G401 (cell line): ENCODE measurements around the gene ZNF780A. TPM values are rescaled to one million over a fixed set of nuclear protein-coding genes. Genes with fewer than 3 reads are reported as not detected.
A peak's percentile ranks its signal among the peaks of the same experiment; 100 is the strongest.
"Not testable (repeated sequence)": the region's sequence is repeated elsewhere in the genome, so short reads cannot be mapped to it uniquely, and the experiment has no call there.

Experiments
- DNase-seq: peaks from one replicate; pipeline ENCODE4 v3.0.0-alpha.2; 2015; ENCODE audit warnings: low spot score
- in situ Hi-C: cut with HindIII; loops from 2 replicates; pipeline ENCODE4 v1.10.0; 2016; ENCODE audit warnings: low sequenced_read_pairs, mixed read lengths
- total RNA-seq: library from RNA; depleted of rRNA; stranded (reverse); fragments of >200 nt; shearing (Covaris generic); gene quantifications from 2 replicates; pipeline ENCODE4 v1.2.3, GENCODE V29; 2014; rRNA removed

The ZNF780A gene
- 9.7 and 10.2 TPM in 2 replicates for total RNA-seq

DNA sequence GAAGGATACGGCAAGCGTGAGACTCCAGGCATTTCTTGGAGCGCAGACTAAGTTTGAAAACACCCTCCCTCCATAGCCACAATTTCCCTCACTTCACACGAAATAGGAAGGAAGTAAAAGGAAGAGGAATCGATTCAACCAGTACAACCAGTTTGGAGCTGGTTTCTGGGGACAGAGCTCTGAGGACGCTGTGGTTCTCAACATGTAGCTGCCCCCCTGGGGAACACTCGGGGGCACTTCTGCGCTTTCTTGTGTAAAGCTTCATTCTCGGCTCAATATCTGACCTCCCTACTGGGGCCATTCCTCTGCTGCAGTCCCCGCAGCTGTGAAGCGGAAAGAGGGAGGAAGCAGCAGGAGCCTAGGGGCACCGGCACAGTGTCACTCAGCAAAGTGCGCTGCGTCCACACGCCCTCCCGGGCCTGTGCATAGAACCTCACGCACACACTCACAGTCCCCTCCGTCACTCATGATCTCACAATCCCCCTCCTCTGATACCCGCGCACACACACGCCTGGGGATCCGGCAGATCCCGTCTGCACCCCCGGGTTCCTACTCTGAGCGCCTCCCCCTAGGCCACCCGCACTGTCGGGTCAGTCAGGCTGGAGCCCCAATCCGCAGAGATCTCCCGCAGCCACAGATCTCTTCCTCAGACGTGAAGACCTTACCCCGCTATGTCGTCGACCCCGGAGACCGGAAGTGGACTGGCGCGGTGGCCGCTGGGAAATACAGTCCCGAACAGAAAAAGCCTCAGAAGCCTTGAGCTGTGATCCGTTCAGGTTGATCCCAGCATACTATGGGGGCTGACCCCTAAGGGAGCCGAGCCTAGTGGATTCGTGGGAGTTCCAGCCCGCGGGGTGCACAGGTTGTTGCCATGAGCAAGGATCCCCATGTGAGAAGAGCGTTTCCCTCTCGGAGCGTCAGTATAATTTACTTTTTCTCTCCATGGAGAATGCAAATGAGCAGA is at the start of gene ZNF780A:
Gene ZNF780A (minus strand): TSS at position 703 of the 964 bp plus-strand sequence. CDS start 6,190 bp downstream, outside the sequence.
- peak; percentile 88 for DNase-seq
- in situ Hi-C loops = no loop called here

DNA sequence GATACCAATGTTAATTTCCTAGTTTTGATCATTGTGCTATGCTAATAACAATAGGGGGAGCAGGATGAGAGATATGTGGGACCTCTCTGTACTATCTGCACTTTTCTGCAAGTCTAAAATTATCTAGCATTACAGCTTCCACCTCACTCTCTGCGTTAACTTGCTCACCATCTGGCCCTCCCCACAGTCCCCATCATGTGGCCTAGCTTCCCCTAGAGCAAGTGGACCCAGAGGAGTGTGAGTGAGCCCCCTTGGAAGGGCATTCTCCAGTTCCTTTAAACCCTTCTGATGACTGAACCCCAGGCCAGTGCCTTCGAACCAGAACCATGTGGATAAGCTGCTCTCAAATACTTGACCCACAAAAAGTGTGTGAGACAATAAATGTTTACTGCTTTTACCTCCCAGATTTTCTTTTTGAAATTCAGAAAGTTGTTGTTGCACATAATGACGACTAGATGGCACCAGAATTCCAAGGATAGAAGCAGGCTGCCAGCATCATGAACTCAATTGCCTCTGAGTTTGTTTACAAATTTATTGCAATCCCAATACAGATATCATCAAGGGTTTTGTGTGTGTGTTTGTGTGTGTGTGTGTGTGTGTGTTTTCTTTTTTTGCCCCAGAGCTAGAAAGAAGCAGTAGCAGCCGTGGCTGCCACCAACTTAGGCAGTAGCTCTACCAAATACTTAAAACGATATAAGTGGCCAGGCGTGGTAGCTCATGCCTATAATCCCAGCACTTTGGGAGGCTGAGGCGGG is 49.0 kb upstream of the ZNF780A start:
- DNase-seq = peak; percentile 82
- in situ Hi-C loops = no loop called here

DNA sequence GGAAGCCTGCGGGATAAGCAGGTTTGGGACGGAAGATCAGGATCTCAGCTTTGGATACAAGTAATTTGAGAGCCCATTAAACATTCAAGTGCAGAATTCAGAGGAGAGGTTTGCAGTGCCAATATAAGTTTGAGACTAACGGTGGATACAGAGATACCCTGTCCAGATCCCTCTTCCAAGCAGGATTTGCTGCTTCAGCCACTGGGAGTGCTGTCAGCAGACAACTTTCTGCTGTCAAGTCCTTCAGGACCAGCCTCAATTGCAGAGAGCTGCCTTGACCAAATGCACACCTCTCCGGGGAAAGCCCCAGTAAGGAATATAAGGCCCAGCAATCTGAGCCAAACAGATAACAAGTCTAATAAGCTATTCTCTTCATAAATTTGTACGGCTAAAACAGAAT is 46.1 kb upstream of the ZNF780A start:
- no peak for DNase-seq
- in situ Hi-C loops = no loop called here

DNA sequence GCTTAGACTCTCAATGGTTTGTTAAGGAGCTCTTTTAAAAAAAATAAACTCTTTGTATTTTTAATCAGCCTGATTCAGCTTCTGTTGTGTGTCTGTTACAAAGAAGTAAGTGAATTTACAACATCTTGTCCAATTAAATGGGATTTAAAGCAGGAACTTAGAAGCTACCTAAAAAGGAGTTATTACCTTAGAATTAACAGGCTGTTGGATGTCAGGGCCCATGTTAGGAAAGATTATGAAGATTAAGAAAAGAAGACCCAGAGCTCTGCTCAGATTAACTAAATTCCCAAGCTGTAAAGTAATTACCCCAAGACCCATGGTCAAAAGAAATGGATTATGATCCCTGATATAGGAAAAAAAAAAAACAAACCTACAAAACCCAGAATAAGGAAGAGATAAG is 44.1 kb upstream of the ZNF780A start:
- DNase-seq = no peak
- in situ Hi-C loops = no loop called here

DNA sequence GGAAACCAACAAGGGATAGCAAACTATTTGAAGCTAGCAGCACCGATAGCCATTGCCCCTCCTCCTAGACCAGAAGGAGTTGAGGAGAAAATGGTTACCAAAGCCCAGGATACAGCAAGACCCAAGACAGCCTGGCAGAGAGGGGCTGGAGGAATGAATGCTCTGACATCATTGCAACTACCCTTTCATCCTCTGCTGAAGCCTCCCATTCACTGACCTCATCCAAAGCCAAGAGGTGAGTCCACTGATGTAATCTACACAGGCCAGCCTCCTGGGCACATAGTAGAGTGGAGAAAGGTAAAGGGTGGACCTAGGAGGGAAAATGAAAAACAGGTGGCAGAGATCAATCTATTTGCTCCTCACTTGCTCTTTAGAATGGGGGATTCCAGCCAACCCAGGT is 42.7 kb upstream of the ZNF780A start:
- in situ Hi-C loops = no loop called here
- DNase-seq = no peak

DNA sequence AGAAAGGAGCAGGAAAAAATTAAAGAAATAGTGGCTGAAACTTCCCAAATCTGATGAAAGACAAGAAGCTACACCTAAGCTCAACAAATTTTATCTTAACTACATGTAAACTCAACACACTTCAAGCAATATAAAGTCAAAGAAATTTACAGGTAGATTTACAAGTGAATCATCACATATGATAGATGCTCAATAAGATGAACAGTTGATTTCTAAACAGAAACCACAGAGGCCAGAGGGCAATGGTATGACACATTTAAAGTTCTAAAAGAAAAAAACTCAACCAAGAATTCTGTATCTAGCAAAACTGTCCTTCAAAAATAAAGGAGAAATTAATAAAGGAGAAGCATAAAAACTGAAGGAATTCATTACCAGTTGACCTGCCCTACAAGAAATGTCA is 39.3 kb upstream of the ZNF780A start:
- in situ Hi-C loops = no loop called here

DNA sequence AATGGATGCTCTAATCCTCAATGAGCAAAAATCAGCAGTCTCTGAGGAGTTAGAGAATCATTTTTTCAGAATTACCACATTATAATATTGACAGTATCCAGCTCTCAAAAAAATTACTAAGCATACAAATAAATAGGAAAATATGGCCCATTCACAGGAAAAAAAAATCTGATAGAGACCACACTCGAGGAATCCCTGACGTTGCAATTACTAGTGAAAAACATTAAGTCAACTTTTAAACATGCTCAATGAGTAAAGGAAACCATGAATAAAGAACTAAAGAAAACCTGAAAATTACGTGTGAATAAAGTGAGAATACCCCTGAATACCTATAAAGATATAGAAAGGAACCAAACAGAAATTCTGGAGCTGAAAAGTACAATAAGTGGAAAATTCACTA is 38.7 kb upstream of the ZNF780A start:
- DNase-seq = no peak
- in situ Hi-C loops = no loop called here

More for the DNA sequence above, 39.3 kb upstream of the ZNF780A start:
- DNase-seq = no peak

DNA sequence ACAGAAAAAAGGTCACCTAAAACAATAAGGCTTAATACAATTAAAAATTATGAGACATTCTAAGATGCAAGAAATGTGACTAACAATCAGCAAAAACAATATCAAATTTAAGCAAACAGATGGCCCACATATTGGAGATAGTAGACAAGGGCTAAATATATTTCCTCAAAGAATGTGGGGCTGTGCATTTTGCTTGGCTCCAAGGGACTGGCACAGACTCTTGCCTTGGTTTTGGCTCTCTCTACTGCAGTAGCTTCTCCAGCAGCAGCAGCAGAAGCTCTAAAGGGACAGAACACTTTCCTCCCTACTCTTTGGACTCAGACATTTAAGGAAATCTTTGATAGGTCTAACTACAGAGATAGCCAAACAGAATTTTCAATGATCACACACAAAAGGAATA is 38.2 kb upstream of the ZNF780A start:
- DNase-seq = no peak
- in situ Hi-C loops = no loop called here

DNA sequence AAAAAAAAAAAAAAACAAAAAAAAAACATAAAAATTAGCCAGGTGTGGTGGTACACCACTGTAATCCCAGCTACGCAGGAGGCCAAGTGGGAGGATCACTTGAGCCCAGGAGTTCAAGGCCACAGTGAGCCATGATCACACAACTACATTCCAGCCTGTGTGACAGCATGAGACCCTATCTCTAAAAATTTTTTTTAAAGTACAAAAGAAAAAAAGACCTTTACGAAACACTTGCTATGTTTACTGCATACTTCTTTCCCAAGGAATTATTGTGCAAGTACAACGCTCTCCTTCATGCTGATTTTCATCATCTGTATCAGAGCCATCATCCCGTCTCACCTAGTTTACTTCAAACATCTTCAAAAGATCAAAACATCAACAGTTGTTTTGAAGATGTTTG is 28.6 kb upstream of the ZNF780A start:
- in situ Hi-C loops = no loop called here
- no peak for DNase-seq

DNA sequence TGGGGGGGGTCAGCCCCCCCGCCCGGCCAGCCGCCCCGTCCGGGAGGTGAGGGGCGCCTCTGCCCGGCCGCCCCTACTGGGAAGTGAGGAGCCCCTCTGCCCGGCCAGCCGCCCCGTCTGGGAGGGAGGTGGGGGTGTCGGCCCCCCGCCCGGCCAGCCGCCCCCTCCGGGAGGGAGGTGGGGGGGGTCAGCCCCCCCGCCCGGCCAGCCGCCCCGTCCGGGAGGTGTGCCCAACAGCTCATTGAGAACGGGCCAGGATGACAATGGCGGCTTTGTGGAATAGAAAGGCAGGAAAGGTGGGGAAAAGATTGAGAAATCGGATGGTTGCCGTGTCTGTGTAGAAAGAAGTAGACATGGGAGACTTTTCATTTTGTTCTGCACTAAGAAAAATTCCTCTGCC is 27.9 kb upstream of the ZNF780A start:
- in situ Hi-C loops, DNase-seq: not testable (repeated sequence)

DNA sequence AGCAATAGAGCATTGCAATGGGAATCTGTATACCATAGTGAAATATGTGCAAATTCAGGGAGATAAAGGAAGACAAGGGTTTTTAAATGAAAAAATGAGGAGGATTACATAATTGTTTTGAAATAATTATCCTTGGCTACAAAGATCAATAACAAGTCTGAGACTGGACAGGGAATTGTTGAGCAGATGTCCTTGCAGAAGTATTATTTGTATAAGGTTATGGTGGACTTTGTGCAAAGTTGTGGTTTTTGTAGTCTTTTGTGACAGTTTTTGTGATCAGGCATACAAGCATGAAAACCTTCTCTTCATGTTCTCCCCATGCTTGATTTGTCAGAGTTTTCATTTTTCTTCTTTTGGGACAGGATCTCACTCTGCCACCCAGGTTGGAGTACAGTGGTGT is 25.3 kb upstream of the ZNF780A start:
- DNase-seq = no peak
- in situ Hi-C loops = no loop called here

DNA sequence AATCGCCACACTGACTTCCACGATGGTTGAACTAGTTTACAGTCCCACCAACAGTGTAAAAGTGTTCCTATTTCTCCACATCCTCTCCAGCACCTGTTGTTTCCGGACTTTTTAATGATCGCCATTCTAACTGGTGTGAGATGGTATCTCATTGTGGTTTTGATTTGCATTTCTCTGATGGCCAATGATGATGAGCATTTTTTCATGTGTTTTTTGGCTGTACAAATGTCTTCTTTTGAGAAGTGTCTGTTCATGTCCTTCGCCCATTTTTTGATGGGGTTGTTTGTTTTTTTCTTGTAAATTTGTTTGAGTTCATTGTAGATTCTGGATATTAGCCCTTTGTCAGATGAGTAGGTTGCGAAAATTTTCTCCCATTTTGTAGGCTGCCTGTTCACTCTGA is 23.4 kb upstream of the ZNF780A start:
- DNase-seq, in situ Hi-C loops: not testable (repeated sequence)

DNA sequence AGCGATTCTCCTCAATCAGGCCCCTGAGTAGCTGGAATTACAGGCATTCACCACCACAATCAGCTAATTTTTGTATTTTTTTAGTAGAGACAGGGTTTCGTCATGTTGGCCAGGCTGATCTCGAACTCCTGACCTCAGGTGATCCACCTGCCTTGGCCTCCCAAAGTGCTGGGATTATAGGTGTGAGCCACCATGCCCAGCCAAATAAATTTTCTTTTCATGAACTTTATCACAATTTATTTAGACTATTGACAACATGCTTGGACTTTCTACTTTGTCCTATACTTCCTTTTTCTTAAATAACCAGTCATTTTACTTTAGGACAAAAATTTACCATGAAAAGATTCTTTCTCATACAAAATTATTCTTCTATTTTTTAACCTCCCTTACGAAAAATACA is 21.5 kb upstream of the ZNF780A start:
- DNase-seq, in situ Hi-C loops: not testable (repeated sequence)

DNA sequence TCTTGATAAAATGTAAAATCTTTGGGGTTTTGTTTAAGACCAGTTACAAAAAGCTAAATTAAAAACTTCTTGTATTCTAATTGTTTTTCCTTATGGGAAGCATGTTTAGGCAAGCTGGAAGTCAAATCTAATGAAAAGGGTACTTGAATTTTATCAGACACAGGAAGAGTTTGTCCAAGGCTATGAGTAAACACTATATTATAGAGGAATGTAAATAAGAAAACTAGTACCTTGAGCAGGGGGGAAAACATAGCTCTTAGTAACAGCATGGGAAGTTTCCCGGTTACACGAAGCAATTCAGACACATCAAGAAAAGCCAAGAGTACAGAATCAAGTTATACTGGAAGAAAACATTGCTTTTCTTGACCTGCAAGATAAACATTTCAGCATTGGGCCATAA is 19.8 kb upstream of the ZNF780A start:
- no peak for DNase-seq
- in situ Hi-C loops = no loop called here

DNA sequence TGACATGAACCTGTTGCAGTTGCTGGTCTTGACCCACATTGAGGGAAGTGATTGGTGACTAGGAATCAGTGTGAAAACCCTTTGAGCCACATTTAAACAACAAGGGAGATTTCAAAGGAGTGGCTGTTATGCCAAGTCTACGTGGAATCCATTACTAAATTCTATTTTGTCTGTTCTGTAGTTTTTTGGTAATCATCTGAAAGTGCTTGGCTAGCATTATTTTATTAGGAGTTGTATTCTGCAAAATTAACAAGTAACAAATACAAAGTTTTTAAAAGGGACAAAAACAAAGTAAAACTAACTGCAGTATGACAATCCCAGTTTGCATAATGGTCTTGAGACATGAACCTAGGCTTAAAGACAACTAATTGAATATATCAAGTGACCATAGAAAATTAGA is 14.0 kb upstream of the ZNF780A start:
- in situ Hi-C loops = no loop called here
- no peak for DNase-seq

DNA sequence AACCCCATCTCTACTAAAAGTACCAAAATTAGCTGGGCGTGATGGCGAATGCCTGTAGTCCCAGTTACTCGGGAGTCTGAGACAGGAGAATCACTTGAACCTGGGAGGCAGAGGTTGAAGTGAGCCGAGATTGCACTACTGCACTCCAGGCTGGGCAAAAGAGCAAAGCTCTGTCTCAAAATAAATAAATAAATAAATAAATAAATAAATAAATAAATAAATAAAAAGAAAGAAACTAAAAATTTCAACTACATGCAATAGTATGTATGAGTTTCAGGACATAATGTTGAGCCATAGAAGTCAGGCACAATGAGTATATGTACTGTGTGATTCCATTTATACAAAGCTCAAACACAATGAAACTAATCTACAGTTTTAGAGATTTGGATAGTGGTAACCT is 12.9 kb upstream of the ZNF780A start:
- no peak for DNase-seq
- in situ Hi-C loops = no loop called here

DNA sequence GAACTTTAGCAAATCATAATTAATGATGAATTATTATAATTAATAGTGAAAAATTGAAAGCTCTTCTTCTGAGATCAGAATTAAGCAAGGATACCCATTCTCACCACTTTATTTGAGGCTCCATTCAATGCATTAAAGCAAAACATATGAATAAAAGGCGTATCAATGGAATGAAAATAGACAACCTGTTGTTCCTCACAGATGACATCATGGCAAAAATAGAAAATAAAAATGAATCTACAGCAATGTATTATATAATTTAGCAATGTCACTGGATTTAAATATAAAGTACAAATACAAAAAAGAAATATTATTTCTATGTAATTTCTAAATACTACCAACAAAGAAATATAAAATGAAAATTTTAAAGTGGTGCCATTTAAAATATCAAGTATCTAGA is 11.1 kb upstream of the ZNF780A start:
- DNase-seq = no peak
- in situ Hi-C loops = no loop called here

DNA sequence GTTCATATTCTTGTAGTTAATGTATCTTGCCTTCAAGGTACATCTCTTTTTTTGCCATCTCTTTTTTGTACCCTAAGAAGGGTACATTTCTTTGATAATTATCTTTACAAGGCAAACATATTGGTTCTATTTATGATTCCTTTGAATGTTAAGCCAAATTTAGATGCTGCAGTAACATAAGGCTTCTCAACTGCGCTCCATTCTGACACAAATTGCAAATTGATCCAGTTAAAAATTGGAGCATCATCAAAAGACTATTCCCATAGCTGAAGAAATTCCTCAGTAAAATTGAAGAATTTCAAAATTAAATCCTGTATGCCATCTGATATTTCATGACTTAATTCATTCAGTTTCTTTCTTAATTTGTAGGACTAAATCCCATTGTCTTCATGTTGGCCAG is 2.7 kb upstream of the ZNF780A start:
- DNase-seq = no peak
- in situ Hi-C loops = no loop called here

DNA sequence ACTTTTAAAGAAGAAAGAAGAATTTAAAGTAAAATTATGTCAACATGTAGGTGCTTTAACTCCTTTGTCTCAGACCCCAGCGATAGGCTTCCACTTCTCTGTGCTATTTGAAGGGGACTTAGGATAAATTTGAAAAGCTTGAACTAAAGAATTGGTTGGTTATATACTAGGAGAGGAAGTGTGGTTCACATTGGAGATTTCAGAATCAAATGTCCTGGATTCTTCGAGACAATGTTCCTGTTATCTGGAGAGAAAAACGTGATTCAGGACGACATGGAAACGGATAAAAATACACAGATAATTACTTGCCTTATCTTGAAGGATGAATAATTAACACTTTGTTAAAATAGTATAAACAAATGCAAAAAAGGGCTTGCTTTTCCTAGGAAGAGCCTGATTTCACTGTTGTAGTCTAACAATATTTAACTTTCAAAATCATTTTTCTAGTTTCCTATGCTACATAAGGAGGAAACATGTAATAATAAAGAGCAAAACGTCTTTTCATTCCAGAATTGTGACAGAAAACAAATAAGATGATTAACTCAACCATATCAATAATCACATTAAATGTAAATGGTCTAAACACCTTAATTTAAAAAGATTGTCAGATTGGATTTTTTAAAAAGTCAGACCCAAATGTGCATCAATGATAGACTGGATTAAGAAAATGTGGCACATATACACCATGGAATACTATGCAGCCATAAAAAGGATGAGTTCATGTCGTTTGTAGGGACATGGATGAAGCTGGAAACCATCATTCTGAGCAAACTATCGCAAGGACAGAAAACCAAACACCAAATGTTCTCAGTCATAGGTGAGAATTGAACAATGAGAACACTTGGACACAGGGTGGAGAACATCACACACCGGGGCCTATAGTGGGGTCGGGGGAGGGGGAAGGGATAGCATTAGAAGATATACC is 724 bp upstream of the ZNF780A start:
- in situ Hi-C loops = no loop called here
- DNase-seq = no peak
